ENCODE measurements around the gene GLI3.

GRCh38 chr7:42127232-42127622 is 109.8 kb downstream of the GLI3 start:
- TF ChIP-seq CTCF (IDR thresholded peaks at IDR 0.05) (no peak), POLR2A (IDR thresholded peaks at IDR 0.05) (no peak)

All from heart left ventricle (tissue), 13 donors.